ENCODE data around the gene DRICH1.
"Not testable (repeated sequence)": the region's sequence is repeated elsewhere in the genome, so short reads cannot be mapped to it uniquely, and the experiment has no call there.

The DRICH1 gene

DNA sequence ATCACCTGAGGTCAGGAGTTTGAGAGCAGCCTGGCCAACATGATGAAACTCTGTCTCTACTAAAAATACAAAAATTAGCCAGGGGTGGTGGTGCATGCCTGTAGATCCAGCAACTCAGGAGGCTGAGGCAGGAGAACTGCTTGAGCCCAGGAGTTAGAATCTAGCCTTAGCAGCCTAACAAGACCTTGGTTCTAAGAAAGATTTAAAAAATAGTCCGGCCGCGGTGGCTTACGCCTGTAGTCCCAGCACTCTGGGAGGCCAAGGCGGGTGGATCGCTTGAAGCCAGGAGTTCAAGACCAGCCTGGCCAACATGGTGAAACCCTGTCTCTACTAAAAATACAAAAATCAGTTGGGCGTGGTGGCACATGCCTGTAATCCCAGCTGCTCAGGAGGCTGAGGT is 14.4 kb upstream of the DRICH1 start:
- DNase-seq, result not testable (repeated sequence)

DNA sequence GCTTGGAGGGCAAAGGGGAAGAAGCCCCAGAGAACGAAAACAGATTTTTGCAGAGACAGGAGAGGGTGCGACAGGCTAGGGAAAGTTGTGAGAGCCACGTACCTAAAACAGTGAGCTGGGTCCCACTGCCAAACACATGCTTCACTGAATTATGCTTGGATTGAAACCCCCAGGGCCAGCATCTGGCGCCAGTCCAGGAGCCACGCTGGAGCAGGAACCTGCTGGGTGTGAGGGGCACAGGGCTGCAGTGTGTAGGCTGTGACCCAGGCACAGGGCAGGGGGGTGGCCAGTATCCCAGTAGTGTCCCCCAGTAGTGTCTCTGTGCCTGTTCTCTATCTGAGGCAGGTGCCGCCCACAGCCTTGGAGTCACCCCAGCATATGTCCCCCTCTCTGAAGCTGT is 8.1 kb upstream of the DRICH1 start:
- not testable (repeated sequence) for DNase-seq

DNA sequence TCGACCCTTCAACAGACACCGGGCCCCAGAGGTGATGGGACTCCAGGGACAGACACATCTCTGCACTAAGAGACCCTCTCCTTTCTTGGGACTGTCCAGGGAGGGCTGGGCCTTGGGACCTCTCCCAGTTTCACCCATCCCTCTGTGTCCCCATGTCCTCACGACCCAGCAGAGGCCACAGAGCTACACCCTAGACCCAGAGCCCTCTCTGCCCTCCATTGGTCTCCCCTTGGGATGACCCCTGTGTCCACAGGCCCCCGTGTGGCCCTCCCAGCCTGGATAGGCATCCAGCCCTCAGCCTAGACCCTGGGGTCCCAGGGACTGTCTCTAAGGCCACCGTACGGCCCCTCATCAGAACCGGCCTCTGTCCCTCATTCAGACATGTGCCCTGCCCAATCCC is 7.5 kb upstream of the DRICH1 start:
- no peak for DNase-seq

DNA sequence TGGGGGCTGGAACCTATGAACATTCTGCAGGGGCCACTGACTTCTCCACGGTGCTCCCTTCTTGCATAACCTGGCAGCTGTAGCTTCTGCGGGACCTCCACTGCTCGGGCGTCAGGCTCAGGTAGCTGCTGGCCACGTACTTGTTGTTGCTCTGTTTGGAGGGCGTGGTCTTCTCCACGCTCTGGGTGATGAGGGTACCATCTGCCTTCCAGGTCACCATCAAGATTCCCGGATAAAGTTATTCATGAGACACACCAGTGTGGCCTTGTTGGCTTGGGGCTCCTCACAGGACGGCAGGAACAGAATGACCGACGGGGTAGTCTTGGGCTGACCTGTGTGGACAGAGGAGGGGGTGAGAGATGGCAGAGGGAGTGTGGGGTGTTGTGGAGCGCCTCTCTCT is 6.5 kb upstream of the DRICH1 start:
- no peak for DNase-seq

DNA sequence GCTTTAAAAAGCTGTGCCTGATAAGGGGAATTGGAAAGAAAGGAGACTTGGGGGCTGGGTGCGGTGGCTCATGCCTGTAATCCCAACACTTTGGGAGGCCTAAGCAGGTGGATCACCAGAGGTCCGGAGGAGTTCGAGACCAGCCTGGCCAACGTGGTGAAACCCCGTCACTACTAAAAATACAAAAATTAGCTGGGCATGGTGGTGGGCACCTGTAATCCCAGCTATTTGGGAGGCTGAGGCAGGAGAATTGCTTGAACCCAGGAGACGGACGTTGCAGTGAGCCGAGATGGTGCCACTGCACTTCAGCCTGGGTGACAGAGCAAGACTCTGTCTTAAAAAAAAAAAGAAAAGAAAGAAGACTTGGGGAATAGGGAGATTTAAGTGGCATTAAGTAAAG is 3.2 kb upstream of the DRICH1 start:
- not testable (repeated sequence) for DNase-seq

DNA sequence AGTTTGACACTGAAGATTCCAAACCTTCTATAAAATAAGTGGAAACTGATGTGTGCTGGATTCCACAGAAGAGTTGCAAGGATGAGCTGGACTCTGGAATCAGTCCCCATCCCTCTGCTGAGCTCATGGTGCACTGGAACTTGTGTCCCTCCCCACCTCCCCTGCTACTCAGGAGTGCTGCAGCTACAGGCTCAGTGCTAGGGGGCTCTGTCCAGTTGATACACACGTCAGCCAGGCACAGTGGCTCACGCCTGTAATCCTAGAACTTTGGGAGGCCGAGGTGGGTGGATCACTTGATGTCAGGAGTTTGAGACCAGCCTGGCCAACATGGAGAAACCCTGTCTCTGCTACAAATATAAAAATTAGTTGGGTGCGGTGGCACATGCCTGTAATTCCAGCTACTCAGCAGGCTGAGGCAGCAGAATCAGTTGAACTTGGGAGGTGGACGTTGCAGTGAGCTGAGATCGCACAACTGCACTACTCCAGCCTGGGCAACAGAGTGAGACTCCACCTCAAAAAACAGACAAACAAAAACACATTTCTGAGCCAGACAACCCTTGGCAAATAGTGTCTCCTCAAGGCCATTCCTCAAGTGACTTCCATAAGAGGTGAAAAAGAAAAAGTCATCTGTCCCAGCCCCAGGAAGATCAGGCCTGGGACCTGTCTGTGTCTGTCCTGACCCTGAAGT is 3.9 kb downstream of the DRICH1 start:
- not testable (repeated sequence) for DNase-seq

DNA sequence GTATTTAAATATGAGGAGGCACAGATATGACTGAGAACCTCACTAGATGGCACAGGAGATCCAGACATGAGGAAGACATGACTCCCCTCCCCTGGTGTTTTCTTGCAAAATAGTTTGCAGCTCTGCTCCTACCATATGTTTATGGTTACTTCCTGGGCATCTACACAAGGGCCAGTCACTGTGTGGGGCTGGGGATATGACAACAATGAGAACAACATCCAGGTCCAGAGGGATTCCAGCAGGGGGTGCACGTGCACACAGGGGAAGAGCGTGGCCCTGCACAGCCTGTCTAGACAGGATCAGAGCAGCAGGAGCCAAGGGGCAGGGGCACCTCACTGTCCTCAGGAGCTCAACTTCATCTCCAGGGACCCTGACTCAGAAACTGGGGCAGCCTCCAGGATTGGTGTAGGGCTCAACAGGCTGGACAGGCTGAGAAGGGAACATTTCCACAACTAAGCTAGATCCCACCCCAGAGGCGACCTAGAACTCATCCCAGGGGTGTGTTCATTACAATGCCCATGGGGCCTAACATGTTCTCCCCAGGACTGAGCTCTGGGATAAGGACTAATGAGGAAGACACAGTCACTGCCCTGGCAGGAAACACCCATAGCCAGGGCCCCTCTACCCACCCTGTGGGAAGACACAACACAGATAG is 4.6 kb downstream of the DRICH1 start:
- not testable (repeated sequence) for DNase-seq

DNA sequence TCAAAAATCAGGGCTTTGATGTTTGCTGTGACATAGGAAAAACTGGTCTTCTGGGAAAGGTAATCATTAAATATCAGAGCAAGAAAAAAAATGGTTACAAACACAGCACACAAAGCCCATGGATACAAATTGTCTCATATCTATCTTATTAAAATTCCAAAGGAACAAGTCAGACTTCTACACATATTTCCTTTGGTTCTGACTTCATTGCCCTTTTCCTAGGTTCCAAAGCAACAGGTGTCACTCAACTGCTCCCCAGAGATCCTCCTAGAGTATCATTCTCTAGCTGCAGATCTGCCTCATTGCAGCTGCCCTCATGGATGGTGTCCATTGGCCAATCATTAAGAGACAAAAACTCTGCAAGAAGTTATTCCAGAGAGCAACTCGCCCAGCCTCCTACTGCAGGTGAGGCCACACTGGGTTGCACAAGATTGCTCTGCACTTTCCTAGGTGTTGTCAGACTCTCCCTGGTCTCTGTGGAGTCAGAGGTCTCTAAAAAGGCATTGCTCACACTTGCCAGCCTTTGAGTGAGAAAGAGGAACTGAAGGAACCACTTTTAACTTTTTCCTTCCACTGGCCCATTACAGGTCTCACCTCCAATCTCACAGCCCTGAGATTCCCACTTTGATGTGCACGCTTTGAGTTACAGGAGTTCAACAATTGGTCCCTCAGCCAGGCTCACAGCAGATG is 5.7 kb downstream of the DRICH1 start:
- no peak for DNase-seq

DNA sequence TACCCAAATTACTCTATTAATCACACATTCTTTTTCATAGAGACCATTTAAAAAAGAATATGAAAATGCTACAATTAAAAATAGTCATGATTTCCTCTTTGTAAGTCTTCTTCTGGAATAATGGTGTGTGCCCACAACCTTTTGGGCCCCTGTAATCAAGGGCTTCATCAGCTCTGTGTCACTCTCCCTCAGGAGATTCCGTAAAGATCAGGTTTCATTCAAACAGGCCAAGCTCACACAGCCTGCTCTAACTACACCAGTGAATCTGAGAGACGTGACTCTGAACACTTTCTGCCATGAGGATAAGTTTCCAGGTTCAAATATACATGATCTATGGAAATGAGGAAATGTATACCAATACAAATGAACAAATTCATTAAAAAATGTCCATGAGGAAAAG is 9.5 kb downstream of the DRICH1 start:
- DNase-seq, result no peak

GRCh38 chr22:23621916-23622315 is 10.2 kb downstream of the DRICH1 start:
- not testable (repeated sequence) for DNase-seq

DNA sequence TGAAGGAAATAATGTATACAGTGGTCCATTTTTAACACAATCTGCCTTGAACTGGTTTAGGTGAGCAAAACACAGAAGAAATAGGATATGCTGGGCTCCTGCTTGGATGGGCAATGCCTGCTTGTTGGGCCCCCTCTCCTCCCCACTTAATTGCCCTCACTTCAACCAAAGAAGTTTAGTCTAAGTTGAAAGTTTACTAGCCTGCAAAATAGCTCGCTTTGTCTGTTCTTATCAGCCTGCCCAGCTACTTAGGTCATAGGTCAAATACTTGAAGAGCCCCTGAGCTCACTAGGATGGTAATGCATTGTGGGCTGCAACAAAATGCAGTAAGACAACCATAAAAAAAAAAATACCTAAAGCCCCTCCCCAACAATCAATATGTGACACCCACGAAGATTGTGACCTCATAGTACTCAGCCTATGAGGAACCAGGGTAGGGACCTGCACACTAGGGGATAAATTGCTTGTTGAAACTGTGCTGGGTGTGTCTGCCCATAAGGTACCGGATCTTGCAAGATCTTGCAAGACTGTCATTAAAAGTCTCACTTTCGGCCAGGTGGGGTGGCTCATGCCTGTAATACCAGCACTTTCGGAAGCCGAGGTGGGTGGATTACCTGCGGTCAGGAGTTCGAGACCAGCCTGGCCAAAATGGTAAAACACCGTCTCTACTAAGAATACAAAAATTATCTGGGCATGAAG is 10.9 kb downstream of the DRICH1 start:
- no peak for DNase-seq

GRCh38 chr22:23613193-23613972 is 18.7 kb downstream of the DRICH1 start:
- DNase-seq, result no peak

DNA sequence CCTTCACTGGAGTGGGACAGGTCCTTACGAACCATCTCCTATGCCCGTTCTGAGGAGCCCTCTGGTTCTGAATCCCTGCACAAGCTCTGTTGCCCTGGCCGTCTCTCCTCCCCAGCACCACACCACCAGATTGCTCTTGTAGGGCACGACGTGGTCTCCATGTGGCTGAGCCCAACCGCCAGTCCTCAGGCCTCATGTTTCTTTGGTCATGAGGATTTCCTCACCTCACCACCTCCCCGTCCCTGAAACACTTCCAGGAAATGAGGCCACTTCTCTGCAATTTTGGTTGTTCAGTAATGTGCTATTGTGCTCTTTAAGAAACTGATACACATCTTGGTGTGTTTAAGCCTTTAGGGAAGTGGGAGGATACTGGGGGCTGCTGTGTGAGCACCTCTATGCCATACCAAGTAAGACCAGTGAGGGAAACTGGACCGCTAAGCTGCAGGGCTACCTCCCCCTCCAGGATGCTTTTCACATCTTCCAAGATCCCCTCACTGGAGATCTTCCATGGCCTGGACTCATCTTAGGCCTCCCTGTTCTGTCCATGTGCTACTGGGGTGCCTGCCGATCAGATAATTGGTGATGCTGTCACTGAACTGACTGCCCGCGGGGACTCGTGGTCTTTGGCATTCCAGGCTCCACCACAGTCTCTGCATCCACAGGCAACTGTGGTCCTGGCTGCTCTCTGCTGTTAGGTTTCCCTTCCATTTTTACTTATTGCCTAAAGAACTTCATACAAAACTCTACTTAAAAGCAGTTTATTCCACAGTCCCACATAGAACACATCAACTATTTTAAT is 21.9 kb downstream of the DRICH1 start:
- DNase-seq, result no peak

DNA sequence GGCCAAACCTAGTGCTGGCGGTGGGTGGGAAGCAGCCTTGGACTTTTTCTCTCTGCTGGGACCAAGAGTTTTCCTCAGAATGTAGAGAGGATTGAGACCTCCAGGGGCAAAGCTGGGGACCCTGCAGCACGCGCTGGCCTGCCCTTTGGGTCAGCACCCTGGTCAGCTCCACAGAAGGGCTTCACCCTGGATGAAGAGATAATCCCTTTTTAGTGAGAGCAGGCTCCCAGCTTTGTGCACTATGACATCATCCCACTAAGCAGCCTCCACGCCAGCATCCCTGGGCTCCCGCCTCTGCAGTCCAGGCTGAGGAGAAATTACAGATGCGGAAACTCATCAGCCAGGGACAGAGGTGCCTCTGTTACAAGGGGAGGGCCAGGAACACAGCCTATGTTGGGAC is 23.5 kb downstream of the DRICH1 start:
- DNase-seq, result no peak

- no peak for DNase-seq
Measured at GRCh38 chr22:23606204-23607131, 25.7 kb downstream of the DRICH1 start.

DNA sequence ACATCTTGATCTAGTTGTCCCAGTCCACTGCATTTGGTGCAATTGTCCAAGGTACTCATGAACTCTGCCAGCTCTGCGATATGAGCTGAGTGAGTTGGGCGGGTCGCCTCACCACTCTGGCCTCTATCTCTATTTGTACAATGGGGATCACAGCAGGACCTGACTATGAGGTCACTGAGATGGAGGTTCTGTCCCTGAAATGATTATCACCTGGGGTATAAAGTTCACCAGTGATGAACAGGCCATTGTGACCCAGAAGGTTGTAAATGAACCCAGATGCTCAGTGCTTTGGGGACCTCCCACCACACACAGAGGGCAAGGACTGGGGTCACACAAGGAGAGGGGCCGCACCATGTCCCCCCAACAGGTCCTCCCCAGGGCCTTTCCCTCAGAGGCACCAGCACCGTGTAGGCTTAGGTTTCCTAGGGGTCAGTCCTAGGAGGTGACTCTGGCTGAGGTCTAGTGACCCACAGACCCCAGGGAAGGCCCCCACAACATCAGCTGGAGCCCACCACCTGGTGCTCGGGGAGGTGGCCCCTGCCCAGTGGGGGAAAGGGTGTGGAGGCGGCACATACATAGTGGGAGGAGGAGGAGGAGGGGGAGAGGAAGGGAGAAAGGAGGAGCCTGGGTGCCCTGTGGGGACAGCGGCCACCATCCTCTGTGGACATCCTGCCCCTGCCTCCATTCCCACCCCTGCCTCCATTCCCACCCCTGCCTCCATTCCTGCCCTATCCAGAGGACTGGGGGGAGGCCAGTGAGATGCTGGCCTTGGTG is 27.0 kb downstream of the DRICH1 start:
- no peak for DNase-seq

GRCh38 chr22:23603266-23603665 is 28.9 kb downstream of the DRICH1 start:
- DNase-seq, result no peak

- no peak for DNase-seq
Measured at GRCh38 chr22:23598805-23599518, 33.2 kb downstream of the DRICH1 start.

DNA sequence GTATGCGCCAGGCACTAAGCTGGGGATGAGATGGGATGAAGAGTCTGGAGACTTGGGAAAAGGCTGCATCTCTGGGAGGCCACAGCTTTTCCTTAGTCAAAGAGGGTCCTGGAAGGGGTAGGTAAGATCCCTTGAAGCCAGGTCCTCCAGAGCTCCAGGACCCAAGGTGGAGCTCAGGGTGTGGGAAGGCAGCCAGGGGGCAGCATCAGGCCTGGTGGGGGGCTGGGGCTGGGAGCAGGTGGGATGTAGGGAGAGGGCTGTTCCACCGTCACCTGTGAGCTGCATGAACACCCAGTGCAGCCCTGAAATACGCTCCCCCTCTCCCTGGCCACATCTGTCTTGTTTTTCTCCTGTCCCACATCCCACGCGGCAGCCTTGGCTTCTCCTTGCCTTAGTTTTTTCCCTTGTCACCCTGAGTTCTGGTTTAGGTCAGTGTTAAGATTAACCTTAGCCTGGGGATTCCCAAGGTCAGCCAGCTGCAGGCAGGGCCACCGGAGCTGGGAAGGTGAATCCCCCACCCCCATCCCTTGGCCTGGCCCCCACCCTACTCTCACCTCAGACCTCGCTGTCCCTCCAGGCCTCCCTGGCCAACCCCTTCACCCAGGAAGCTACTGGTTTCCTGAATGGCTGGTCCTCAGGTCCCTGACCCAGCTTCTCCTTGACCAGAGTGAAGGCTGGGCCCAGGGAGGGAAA is 34.4 kb downstream of the DRICH1 start:
- DNase-seq, result not testable (repeated sequence)

Measured in NCI-H526 treated with DMSO at 0.1 percent for 48 hours (cell line).